Umbilical cord (tissue), 2 donors: Measurements from ENCODE around the gene ABHD16B. TPM values are rescaled to one million over a fixed set of nuclear protein-coding genes. Genes with fewer than 3 reads are reported as not detected.
"Not testable (repeated sequence)": the region's sequence is repeated elsewhere in the genome, so short reads cannot be mapped to it uniquely, and the experiment has no call there.

Source experiments
- DNase-seq: peaks from one replicate; pipeline ENCODE4 v3.0.0-alpha.2; 2015; ENCODE audit warnings: low spot score
- total RNA-seq: library from RNA; depleted of rRNA; stranded (reverse); fragments of >200 nt; gene quantifications from one replicate; pipeline ENCODE4 v1.2.3, GENCODE V29; 2014; ENCODE audit warnings: low replicate concordance; ENCODE audit not compliant: insufficient read depth

ABHD16B gene
- total RNA-seq, 1 donor from 2014 or later = not detected

DNA sequence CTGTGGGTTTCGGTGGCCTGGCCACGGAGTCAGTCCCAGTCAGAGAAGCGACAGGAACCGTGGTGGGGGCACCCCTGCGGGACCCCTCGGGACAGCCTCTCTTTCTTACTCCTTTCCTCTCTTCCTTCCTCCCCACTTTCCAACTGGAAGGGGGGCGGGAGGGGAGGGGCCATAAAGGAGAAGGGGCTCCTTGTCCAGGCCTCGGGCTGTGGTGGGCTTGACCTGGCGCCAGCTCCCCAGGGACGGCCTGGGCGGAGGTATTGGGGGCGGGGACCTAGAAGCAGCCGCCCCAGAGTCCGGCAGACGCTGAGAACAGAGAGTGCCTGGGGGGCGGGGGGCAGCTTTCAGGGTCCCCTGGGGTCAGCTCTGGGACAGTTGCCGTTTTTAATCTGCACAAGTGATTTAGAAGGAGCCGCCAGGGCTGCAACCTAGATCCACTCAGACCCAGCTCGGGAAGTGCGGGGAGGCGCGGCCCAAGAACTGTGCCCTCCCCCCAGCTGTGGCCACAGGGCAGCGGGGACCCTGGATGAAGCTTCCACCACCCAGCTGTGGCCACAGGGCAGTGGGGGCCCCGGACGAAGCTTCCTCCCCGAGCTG lies 6.4 kb upstream of the ABHD16B start:
- peak; percentile 25 for DNase-seq

DNA sequence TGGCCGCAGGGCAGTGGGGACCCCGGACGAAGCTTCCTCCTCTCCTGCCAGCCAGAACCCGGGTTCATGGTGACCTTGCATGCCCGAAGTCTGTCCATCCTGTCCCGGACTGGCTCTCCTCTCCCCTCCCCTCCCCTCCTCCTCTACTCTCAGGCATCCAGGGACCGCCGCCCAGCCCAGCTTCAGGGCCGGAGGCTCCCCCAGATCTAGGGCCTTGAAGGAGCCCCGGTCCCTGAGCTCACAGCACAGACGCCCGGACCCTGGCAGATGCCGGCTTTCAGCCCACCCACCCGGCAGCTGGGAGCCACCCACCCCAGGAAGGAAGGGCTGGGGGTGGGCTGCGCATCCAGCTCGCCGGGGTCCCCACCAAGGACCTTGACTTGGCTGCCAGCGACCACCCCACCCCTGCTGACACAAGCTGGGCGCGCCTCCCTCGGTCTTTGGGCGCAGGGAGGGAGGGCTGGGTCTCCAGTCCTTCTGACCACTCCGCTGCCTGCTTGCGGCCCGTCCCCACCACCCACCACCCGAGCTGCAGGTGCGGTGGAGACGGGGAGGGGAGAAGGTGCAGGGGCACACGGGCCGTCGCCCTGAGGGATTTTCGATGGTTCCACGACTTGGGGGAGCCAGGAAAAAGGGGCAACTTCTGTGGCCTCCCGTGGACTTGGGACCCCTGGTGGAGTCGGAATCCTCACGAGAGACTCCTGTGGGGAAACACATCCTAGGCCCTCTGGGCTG lies 5.8 kb upstream of the ABHD16B start:
- DNase-seq = peak; percentile 23

GRCh38 chr20:63856098-63856511 lies 5.2 kb upstream of the ABHD16B start:
- no peak for DNase-seq

GRCh38 chr20:63857764-63858392 lies 3.4 kb upstream of the ABHD16B start:
- DNase-seq = peak; percentile 36

GRCh38 chr20:63858393-63859165 lies 2.7 kb upstream of the ABHD16B start:
- DNase-seq = peak; percentile 61

DNA sequence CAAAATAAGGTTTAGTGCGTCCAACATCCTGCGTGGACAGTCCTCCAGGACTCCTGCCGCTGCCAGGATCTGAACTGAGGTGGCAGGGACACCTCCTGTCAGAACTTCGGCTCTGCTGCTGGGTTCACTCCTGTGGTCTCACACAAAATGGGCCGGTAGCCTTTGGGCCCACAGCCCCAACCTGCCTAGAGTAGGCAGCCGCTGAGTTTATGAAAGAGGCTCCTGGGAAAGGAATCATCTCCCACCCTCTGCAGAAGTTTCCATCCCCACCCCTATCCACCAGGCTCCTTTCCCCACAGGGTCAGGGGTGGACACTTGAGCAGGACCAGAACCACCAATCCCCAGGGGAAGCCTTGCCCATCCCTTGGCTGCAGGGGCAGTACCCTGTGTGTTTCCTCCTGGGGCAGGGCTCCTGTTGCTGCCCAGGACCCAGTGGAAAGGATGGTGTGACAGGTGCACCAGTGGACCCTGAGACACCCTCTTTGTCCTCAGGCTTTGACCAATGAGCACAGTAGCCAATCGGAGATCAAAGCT lies 2.1 kb upstream of the ABHD16B start:
- no peak for DNase-seq

GRCh38 chr20:63860325-63861051 lies 810 bp upstream of the ABHD16B start:
- peak; percentile 12 for DNase-seq

- no peak for DNase-seq
Observed at GRCh38 chr20:63861981-63862901, 943 bp downstream of the ABHD16B start.

DNA sequence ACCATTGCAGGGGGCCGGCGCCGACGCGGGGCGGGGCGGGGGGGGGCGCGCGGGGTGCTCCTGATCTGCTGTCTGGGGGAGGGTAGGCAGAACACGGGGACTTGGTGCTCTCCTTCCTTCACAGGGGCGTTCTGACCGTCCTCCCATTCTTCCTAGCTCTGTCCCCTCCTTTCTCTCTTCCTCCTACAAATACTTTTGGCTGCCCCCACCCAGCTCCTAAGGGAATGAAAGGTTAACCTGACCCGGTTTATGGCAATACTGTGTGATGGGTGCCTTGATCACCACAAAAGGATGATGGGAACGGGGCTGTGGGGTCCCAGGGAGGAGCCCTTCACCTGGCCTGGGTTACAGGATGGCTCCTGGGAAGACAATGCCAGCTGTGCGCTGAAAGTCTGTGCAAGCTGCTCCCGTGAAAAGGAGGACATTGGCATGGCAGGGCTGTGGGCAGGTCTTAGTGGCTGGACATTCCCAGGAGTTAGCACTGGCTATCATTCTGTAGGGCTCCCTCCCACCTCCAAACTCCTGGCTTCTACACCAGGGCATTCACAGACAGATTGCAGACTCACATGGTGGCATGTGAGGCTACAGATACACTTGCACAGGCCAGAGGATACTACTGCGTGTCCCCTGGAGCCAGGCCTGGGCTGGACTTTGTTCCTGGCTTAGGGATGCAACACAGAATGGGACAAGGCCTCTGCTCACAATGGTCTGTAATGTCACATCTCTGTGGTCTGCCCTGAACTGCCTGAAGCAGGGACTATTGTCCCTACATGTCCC lies 1.9 kb downstream of the ABHD16B start:
- DNase-seq = no peak

DNA sequence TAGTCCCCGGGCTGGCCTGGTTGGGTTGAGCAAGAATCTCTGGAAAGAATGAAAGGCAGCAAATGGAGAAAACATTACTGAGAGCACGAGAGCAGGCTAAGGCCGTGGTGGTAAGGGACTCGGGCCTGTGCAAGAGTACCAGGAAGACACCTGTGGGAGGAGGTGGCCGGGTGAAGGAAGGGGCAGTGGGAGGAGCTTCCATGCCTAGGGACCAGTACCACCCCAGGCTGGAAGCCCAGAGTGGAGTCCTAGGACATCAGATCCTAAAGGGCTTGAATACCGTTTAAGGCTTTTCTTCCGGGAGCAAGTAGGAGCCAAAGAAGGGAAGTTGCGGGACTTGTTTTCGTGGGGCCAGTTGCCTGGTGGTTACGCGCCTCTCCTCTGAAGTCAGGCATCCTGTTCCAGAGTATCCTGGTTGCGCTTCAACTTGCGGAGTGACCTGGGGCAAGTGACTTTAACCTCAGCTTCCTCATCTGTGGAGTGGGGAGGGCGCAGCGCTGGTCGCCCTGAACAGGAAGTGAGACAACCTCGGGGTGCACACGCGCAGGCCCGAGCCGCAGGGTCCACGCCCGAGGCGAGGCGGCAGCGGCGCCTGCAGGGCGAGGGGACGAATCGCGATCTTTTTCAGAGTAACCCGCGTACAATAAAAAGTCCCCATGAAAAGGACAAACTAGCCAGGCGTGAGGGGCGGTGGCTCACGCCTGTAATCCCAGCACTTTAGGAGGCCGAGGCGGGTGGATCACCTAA lies 2.7 kb downstream of the ABHD16B start:
- peak; percentile 78 for DNase-seq

- no peak for DNase-seq
Observed at GRCh38 chr20:63864545-63864977, 3.3 kb downstream of the ABHD16B start.

DNA sequence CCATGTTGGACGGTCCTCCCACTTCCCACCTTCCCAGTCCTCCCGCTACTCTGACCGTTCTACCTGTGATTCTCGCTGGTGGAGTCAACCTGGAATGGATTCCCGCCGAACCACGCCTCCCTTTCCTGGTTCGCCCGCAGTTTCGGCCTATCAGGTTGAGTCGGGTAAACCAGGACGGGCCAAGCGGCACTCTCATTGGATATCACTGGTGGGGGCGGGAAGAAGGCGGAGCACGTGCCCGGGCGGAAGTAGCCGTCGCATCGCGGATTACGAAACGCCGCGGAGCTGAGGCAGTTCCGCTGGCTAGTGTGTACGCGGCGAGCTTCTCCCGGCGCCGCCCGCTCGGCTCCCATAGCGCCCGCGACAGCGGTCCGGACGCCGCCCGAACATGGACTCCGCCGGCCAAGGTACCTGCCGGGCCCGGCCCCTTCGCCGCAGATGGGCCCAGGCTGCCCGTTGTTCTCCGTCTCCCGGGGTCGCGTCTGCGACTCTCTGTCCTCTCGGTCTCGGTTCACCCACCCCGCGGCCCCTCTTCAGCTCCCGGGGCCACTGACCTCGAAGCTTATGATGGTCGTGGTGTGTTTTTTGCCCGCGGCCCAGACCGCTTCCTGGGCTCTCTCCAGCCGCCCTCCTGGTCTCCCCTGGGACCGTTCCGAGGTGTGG lies 3.8 kb downstream of the ABHD16B start, which contains the start of gene TPD52L2:
TSS of gene TPD52L2 (plus strand) at position 293 of the 663 bp plus-strand sequence. CDS start at position 389, 96 bp downstream.
- DNase-seq = peak; percentile 99

DNA sequence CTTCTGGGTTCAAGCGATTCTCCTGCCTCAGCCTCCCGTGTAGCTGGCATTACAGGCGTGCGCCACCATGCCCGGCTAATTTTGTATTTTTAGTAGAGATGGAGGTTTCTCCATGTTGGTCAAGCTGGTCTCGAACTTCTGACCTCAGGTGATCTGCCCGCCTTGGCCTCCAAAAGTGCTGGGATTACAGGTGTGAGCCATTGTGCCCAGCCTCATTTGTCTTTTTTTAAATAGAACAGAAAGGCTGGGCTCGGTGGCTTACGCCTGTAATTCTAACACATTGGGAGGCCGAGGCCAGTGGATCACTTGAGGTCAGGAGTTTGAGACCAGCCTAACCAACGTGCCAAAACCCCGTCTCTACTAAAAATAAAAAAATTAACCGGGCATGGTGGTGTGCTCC lies 5.7 kb downstream of the ABHD16B start:
- not testable (repeated sequence) for DNase-seq

DNA sequence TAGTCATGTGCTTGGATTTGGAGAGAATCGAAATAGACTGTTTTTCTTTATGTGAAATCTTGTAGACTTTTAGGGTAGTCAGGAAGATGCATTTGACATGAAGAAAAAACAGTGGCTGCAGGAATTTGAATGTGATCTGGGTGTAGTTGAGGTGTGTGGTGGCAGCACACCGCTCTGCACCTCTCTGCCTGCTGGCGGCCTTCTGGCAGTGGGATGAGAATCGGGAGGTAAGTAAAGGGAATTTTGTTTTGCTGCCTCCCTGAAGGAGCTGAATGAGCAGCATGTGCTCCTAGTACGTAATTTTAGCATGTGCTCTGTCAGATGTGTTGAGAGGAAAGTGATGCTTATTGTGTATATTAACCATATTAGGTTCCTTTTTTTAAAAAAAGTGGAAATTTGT lies 7.0 kb downstream of the ABHD16B start:
- DNase-seq = no peak

DNA sequence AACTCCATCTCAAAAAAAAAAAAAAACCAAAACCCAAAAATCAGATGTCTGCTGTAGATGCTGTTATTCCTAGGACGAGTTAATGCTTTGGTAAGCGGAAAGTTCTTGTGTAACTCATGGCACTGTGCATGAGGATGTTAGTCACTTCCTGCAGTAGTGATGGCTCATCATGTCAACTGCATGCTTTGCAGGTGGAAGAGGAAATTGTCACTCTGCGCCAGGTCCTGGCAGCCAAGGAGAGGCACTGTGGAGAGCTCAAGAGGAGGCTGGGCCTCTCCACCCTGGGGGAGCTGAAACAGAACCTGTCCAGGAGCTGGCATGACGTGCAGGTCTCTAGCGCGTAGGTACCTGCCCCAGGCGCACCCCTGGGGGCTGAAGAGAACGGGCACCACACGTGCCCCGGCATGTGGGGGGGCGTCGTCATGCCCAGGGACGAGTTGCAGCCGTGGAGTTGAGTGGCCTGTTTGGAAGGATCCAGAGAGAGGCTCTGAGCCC lies 12.2 kb downstream of the ABHD16B start:
- DNase-seq = peak; percentile 51

- not testable (repeated sequence) for DNase-seq
Observed at GRCh38 chr20:63874241-63874640, 12.9 kb downstream of the ABHD16B start.

GRCh38 chr20:63876489-63877036 lies 15.3 kb downstream of the ABHD16B start:
- DNase-seq = no peak
